Forelimb muscle (tissue), 1 donor: ENCODE measurements around the gene FASTKD2. TPM values are rescaled to one million over a fixed set of nuclear protein-coding genes. Genes with fewer than 3 reads are reported as not detected.

ENCODE experiments used
- DNase-seq: peaks from one replicate; pipeline ENCODE4 v3.0.0-alpha.2; 2013; ENCODE audit warnings: low read depth
- polyA plus RNA-seq: library from polyadenylated mRNA; unstranded; fragments of 120-200 nt; gene quantifications from one replicate; pipeline ENCODE4 v1.2.1, GENCODE V29; 2013; ENCODE audit not compliant: insufficient read length

FASTKD2 gene
- polyA plus RNA-seq, 1 donor = 23.7 TPM

GRCh38 chr2:206836722-206837121 is 71.3 kb downstream of the FASTKD2 start:
- DNase-seq = no peak

GRCh38 chr2:206837775-206838174 is 72.4 kb downstream of the FASTKD2 start:
- DNase-seq = no peak

DNA sequence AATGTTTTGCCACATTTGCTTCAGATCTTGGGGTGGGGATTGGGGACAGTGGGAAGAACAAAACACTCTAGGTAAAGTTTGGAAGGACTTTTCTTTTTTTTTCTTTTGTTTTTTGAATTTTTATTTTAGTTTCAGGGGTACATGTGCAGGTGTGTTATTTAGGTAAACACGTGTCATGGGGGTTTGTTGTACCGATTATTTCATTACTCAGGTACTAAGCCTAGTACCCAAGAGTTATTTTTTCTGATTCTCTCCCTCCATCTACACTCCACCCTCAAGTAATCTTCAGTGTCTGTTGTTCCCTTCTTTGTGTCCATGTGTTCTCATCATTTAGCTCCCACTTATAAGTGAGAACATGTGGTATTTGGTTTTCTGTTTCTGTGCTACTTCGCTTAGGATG is 73.3 kb downstream of the FASTKD2 start:
- no peak for DNase-seq

DNA sequence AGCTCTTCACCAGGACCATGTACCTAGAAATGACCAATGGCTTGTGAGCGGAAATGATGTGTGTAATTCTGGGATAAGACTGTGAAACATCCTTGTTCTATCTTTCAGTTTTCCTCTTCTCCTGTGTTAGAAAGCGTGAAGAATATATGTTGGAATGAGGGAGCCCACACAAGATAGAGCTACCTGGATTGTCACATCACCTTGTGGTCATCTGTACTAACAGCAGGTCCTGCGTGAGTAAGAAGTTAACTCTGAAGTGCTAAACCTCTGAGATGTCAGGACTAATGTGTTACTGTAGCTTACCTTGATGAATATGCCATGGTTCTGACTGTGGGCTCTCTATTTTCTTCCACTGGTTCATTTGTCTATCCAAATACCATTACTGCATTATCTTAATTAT is 75.6 kb downstream of the FASTKD2 start:
- DNase-seq = no peak

Other genes with a start within 250 kb of the FASTKD2 start
- not detected for gene FAM237A, start 123.1 kb upstream of the FASTKD2 start, polyA plus RNA-seq
- gene DYTN, start 47.2 kb upstream of the FASTKD2 start, polyA plus RNA-seq = not detected
- 0.18 TPM for gene MDH1B, start 278 bp upstream of the FASTKD2 start, polyA plus RNA-seq
- 0.38 TPM for gene CPO, start 173.9 kb downstream of the FASTKD2 start, polyA plus RNA-seq